NCI-H2107 (cell line): ENCODE results near the gene MAPK7.
A peak's percentile ranks its signal among the peaks of the same experiment; 100 is the strongest.

ENCODE experiments used
- DNase-seq: peaks from one replicate; lab custom pipeline; 2025; lab: John Stamatoyannopoulos, UW

The MAPK7 gene

GRCh38 chr17:19363460-19364035 is 14.8 kb upstream of the MAPK7 start:
- DNase-seq: no peak

- no peak for DNase-seq
Observed at GRCh38 chr17:19364699-19365498, 13.4 kb upstream of the MAPK7 start.

- DNase-seq: no peak
Observed at GRCh38 chr17:19365499-19365817, 12.8 kb upstream of the MAPK7 start.

- no peak for DNase-seq
Observed at GRCh38 chr17:19365833-19366636, 12.3 kb upstream of the MAPK7 start.

GRCh38 chr17:19366637-19366972 is 11.7 kb upstream of the MAPK7 start:
- no peak for DNase-seq

- no peak for DNase-seq
Observed at GRCh38 chr17:19368229-19368628, 10.1 kb upstream of the MAPK7 start.

GRCh38 chr17:19369107-19369778 is 9.1 kb upstream of the MAPK7 start:
- no peak for DNase-seq

GRCh38 chr17:19369846-19370492 is 8.3 kb upstream of the MAPK7 start:
- DNase-seq: no peak

GRCh38 chr17:19370493-19370960 is 7.8 kb upstream of the MAPK7 start:
- DNase-seq: no peak

- no peak for DNase-seq
Observed at GRCh38 chr17:19371259-19372010, 6.9 kb upstream of the MAPK7 start.

GRCh38 chr17:19372011-19372370 is 6.3 kb upstream of the MAPK7 start:
- DNase-seq: no peak

GRCh38 chr17:19372439-19372838 is 5.9 kb upstream of the MAPK7 start:
- DNase-seq: no peak

GRCh38 chr17:19372866-19373504 is 5.3 kb upstream of the MAPK7 start:
- no peak for DNase-seq

GRCh38 chr17:19374136-19374535 is 4.2 kb upstream of the MAPK7 start:
- DNase-seq: no peak

GRCh38 chr17:19375732-19376131 is 2.6 kb upstream of the MAPK7 start:
- DNase-seq: no peak

GRCh38 chr17:19376811-19377210 is 1.5 kb upstream of the MAPK7 start:
- no peak for DNase-seq

GRCh38 chr17:19377602-19378415 is 489 bp upstream of the MAPK7 start:
- DNase-seq: peak; percentile 77

GRCh38 chr17:19379361-19380065 is 1.2 kb downstream of the MAPK7 start:
- no peak for DNase-seq
